ENCODE measurements around the gene ADAMTS10.
"Not testable (repeated sequence)": the region's sequence is repeated elsewhere in the genome, so short reads cannot be mapped to it uniquely, and the experiment has no call there.

The ADAMTS10 gene

GRCh38 chr19:8592231-8593009 lies 18.1 kb downstream of the ADAMTS10 start:
- peak; percentile 92 for DNase-seq (ENCODE audit: low read depth)

DNA sequence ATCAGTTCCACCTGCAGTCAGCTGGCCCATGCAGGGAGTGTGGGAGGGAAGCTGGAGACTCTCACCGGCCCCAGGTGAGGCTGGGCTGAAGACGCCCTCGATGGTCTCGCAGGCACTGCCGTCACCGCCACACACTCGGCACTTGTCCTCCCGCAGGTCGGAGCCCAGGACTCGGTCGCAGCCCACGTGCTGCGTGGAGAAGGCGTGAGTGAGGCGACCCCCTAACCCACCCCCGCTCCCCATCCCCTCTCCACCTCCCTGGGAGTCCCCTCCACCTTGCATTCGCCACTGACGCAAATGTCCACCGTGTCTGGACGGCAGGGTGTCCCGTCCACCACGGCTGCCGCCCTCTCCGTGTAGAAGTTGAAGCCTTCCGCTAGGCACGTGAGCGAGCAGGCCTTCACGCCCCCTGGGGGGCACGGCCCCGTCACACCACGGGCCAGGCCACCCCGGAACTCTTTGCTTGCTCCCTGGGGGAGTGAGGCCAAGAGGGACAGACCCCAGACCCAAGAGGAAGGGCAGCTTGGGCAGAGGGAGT lies 21.3 kb downstream of the ADAMTS10 start:
- DNase-seq (ENCODE audit: low read depth): no peak

DNA sequence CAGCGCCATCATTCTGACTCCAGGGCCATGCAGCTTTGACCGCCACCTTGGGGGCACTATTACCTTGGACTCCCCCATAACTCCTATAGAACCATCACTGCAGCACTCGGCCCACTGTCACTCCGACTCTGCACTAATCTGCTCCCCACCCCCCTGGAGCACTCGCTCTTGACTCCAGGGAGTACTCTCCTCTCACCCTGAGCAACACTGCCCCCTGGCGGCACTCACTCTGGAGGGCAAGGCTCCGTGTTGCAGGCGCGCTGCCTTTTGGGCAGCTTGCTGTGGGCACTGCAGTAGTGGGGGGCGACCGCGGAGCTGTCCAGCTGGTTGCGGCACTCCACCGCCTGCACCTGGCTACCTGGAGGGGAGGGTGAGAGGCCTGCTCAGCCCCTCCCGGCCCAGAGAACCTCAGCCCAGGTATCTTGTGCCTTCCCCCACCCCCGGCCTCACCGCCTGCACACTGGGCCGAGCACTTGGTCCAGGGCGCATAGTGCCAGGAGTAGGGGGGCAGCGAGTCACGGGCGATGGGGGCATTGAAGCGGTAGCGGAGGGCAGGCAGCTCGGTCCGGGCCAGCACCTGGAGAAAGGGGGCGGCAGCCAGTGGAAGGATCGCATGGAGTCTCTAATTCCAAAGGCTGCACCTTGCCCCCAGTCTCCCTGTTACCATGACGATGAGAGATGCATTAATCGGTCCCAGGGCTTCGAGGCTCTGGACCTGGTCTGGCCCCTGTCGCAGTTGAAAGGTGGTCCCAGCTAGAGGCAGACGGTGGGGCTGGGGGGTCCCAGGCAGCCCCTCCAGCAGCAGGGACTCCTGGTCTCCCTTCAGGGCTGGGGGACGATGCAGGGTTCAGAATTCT lies 24.4 kb downstream of the ADAMTS10 start:
- peak; percentile 44 for DNase-seq (ENCODE audit: low read depth)

DNA sequence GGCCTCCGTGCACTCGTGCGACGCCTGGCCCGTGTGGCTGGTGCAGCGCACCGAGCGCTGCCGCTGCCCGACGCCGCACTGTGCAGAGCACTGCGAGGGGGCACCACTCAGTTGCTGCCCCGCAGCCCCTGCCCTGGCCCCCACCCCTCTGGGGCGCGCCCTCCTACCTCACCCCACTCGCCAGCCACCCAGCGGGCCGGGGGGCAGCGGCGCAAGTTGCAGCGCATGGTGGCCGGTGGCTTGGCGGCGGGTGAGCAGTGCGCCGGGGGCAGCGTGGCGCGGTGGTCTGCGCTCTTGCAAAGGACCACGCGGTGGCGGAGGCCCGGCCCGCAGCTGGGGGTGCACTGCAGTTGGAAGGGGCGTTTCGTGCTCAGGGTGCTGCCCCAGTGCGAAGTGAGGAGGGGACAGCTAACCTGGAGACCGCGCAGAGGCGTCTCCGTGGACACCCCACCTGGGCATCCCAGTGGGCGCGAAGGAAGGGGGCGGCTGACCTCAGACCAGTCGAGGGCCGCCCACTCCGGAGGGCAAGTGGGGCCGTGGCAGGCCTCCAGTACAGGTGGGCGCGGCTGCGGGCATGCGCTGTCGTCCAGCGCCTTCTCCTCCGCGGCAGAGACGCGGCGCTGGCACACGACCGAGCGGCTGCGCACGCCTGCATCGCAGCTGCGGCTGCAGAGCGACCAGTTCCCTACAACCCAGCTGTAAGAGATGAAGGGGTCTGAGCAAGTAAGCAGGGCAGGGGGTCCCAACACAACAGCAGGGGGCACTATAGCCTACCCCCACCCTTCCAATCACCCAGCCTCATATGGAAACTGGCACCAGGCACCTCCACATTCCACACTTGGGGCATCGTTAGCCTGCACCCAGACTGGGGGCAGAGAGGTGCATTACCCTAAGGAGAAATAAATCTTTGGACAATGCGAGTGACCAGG lies 25.3 kb downstream of the ADAMTS10 start:
- DNase-seq (ENCODE audit: low read depth): no peak

DNA sequence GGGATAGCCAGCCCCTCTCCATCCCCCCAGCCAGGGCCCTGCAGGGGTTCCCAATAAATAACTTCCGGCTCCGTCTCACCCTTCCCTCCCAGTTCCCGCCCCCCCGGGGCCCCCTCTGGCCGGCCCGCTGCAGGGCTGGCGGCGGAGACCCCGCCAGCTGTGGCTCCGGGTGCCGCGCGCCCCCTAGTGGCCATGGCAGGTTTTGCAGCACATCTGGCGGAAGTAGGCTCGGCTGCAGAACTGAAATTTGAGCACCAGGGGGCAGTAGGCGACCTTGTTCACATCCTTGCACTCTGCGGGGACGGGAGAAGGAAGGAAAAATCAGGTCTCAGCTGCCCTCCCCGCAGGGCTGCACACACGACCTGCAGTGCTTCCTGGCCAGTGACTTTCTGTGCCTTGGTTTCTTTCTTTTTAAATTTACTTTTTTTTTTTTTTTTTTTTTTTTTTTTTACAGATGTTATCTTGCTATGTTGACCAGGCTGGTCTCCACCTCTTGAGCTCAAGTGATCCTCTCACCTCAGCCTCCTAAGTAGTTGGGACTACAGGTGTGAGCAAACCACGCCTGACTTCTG lies 29.7 kb downstream of the ADAMTS10 start:
- peak; percentile 52 for DNase-seq (ENCODE audit: low read depth)

DNA sequence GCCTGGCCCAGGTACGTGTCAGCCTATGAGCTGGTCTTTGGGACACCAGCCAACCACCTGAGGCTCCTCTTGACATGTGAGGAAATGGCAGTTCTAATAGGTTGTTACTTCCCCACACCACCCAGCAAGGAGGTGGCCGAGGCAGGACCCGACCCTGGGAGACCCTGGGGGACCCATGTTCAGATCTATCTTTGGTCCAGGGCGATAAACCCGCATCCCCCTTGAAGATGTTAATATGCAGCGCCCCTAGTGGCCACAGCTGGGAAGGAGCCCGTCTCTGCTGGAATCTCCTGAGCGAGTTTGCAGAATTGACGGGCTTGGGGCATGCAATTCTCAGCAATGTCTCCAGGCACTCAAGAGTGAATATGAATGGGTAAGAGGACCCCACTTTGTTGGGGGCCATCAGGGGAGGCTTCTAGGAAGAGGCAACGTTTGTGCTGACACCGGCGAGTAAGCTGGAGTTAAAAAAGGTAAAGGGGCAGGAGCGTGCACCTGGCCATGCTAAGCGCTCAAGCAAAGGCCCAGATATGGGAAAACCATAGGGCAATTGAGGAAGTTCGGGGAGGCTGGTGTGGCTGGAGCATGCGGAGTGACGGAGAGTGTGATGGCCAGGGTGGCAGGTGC lies 31.8 kb downstream of the ADAMTS10 start:
- peak; percentile 43 for DNase-seq (ENCODE audit: low read depth)

GRCh38 chr19:8577741-8578140 lies 32.8 kb downstream of the ADAMTS10 start:
- DNase-seq (ENCODE audit: low read depth): no peak

DNA sequence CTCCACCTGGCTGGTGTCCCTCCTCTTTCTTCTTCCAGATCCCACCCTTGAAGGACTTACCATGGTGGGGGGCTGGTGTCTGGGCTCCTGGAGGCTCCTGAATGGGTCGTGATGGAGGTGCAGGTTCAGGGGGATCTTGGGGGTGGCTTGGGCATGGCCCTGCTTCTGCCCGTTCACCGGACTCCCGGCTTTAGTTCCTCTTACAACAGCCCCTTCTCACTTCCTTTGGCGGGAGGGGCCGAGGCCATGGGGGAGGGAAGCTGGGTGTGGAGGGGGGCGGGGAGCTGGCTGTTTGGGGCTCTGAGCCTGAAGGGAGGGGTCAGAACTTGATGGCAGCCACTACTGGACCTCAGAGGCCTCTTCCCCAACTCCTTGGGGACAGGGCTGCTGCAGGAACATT lies 33.3 kb downstream of the ADAMTS10 start, which contains the start of gene MYO1F:
Gene MYO1F, minus strand, starts transcription at position 196 of the 400 bp plus-strand sequence. Its CDS starts 133 bp downstream, at position 63.
- DNase-seq (ENCODE audit: low read depth): no peak

GRCh38 chr19:8576273-8576993 lies 34.1 kb downstream of the ADAMTS10 start:
- no peak for DNase-seq (ENCODE audit: low read depth)

DNA sequence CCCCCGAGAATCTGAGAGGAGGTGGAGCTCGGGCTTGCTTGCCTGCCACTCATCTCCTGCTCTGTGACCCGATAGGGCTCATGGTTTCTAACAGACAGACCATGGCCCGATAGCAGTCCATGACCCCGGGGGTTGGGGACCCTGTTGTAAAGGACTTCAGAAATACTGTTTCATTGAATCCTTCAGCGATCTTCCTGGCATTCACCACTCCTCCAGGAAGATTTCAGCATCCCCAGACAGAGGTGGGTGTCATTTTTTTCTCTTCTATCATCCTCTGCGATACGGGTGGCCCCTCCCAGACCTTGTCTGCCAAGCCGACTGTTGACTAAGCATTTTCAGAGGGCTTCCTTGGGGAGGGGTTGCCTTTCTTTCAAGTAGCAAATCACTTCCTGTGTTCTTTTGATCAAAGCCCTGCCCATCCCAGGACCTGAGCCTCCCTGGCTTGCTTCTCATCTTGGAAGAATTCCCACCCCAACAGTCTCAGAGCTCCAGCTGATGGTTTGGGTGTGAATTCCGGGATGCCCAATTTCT lies 35.0 kb downstream of the ADAMTS10 start:
- DNase-seq (ENCODE audit: low read depth): peak; percentile 41

- not testable (repeated sequence) for DNase-seq (ENCODE audit: low read depth)
These were observed 35.9 kb downstream of the ADAMTS10 start for GRCh38 chr19:8574619-8574922.

- DNase-seq (ENCODE audit: low read depth): no peak
These were observed 37.2 kb downstream of the ADAMTS10 start for GRCh38 chr19:8573316-8573715.

DNA sequence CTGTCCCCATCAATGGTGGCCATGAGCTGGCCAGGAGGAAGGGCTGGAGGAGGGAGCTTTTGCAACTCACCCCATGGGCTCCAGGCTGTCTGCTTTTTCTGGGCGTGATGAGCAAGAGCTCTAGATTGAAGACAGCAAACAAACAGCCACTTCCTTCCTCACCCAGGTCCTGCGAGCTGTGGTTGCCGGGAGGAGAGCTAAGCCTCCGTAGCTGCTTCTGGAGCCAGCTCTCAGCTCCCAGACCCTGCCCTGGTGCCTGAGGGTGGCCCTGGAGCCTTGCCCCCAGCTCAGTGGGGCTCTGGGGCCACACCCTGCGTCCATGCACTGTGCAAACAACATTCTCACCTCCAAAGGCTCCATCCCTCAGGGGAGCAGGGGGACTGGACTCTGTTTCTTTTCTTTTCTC lies 39.5 kb downstream of the ADAMTS10 start:
- DNase-seq (ENCODE audit: low read depth): peak; percentile 70

DNA sequence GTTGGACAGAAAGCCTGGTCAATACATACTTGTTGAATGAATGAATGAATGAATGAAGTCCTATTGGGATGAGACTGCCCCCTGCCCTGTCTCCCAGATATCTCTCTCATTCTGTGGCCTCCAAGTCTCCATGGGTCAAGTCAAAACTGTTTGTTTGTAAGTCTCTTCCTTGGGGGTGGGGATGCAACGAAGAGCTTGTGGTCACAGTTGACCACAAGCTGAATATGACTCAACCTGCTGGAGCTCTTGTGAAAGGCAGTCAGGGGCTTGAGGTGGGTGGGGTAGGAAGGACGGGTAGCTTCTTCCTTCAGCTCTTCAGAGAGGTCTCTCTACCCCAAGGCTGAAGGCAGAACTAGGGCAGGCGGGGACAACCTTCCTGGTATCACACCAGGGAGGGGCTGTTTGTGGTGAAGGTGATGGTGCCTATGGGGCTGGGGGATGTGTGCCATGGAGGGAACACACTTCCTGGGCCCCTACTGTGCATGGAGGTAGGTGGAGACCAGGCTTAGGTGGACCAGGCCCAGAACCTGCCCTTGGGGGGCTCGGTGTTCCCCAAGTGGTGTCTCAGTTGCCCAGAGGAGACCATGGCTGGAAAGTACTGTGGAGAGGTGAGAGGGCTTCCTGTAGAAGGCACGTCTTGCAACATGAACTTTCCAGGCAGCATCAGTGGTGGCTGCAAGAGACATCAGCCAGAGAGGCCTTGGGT lies 41.3 kb downstream of the ADAMTS10 start:
- peak; percentile 98 for DNase-seq (ENCODE audit: low read depth)

- no peak for DNase-seq (ENCODE audit: low read depth)
These were observed 42.9 kb downstream of the ADAMTS10 start for GRCh38 chr19:8567522-8568172.

- peak; percentile 65 for DNase-seq (ENCODE audit: low read depth)
These were observed 43.7 kb downstream of the ADAMTS10 start for GRCh38 chr19:8566855-8567254.

- DNase-seq (ENCODE audit: low read depth): peak; percentile 10
These were observed 45.6 kb downstream of the ADAMTS10 start for GRCh38 chr19:8564866-8565265.

GRCh38 chr19:8561075-8561764 lies 49.3 kb downstream of the ADAMTS10 start:
- no peak for DNase-seq (ENCODE audit: low read depth)

Data from amniotic epithelial cell (primary cell).